ENCODE measurements around the gene DPP10. TPM values are rescaled to one million over a fixed set of nuclear protein-coding genes. Genes with fewer than 3 reads are reported as not detected.

Gene DPP10
- total RNA-seq, 1 experiment from 2014 or later: not detected

GRCh38 chr2:114724454-114724853, 282.0 kb downstream of the DPP10 start:
- Histone ChIP-seq H3K27ac (ENCODE audit: low read length) (no peak overlapping the region), H3K9me3 (ENCODE audit: control insufficient read depth, insufficient read depth, low read depth, low read length) (no peaks in the 10 kb centered on the region), H3K4me1 (ENCODE audit: control insufficient read depth, insufficient read depth, low read length) (no peaks in the 10 kb centered on the region), H3K4me3 (ENCODE audit: low read depth in 2 of 2, low read length in 2 of 2) (no peak overlapping the region), H3K27me3 (ENCODE audit: control insufficient read depth, insufficient read depth, low read length) (no peaks in the 10 kb centered on the region), H3K36me3 (ENCODE audit: control insufficient read depth, insufficient read depth, low read length) (no peaks in the 10 kb centered on the region)
- no TSS peak for BruUV-seq (replicated peaks)
- POLR2A ChIA-PET: interaction anchor here (0.6 kb wide), 1 partner anchor 39 kb away, joined by 4 read pairs; no protein-coding TSS in a partner anchor
- DNase-seq (ENCODE audit: low read depth, low spot score) (no peak), ATAC-seq (no peak)
- intact Hi-C loops (cut with micrococcal nuclease; ENCODE audit: unreplicated experiment): no loop called here
- in situ Hi-C loops (cut with HindIII; ENCODE audit: low pct_unique_long_range_greater_than_20kb, low sequenced_read_pairs): no loop called here
- TF ChIP-seq POLR2AphosphoS5 (IDR thresholded peaks at IDR 0.05; ENCODE audit: low read depth, low read length): no peak
- no peak for TF ChIP-seq SIN3A (IDR thresholded peaks at IDR 0.05; ENCODE audit: borderline replicate concordance, insufficient read depth, low read depth, low read length)
- TF ChIP-seq TCF7L2 (IDR thresholded peaks at IDR 0.05; ENCODE audit: low read depth, low read length): no peak
- TF ChIP-seq, protein P1, sequence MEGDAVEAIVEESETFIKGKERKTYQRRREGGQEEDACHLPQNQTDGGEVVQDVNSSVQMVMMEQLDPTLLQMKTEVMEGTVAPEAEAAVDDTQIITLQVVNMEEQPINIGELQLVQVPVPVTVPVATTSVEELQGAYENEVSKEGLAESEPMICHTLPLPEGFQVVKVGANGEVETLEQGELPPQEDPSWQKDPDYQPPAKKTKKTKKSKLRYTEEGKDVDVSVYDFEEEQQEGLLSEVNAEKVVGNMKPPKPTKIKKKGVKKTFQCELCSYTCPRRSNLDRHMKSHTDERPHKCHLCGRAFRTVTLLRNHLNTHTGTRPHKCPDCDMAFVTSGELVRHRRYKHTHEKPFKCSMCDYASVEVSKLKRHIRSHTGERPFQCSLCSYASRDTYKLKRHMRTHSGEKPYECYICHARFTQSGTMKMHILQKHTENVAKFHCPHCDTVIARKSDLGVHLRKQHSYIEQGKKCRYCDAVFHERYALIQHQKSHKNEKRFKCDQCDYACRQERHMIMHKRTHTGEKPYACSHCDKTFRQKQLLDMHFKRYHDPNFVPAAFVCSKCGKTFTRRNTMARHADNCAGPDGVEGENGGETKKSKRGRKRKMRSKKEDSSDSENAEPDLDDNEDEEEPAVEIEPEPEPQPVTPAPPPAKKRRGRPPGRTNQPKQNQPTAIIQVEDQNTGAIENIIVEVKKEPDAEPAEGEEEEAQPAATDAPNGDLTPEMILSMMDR (IDR thresholded peaks at IDR 0.05): no peak
- TF ChIP-seq REST (IDR thresholded peaks at IDR 0.05; ENCODE audit: insufficient read depth in 1 of 2, low read depth in 2 of 2, low read length in 1 of 2): no peak
- CTCF ChIA-PET: no interaction called here

DNA sequence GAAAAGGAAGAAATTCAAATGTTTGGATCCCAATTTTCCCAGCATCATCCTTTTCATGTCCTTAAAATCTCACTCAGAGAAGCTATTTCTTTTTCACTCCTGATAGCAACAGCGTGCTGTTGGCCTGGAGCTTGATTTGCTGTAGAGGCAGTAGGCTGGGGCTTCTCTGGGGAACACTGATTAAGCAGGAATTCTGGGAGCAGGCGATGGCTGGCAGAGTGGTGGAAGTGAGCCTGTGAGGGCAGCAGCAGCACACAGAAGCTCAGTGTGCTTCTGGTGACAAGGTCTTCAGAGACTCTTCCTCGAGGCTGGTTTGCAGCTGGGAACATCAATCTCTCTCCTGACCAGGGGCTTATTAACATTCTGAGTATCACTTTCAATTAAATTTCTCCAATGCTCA, 284.6 kb downstream of the DPP10 start:
- ChIA-PET POLR2A (no interaction called here), CTCF (no interaction called here)
- H3K9me3 ChIP-seq (ENCODE audit: control insufficient read depth, insufficient read depth, low read depth, low read length): no peaks in the 10 kb centered on the region
- H3K36me3 ChIP-seq (ENCODE audit: control insufficient read depth, insufficient read depth, low read length): no peaks in the 10 kb centered on the region
- no peak for TF ChIP-seq SIN3A (IDR thresholded peaks at IDR 0.05; ENCODE audit: borderline replicate concordance, insufficient read depth, low read depth, low read length)
- no peak for TF ChIP-seq POLR2AphosphoS5 (IDR thresholded peaks at IDR 0.05; ENCODE audit: low read depth, low read length)
- TF ChIP-seq REST (IDR thresholded peaks at IDR 0.05; ENCODE audit: insufficient read depth in 1 of 2, low read depth in 2 of 2, low read length in 1 of 2): no peak
- TF ChIP-seq TCF7L2 (IDR thresholded peaks at IDR 0.05; ENCODE audit: low read depth, low read length): no peak
- TF ChIP-seq, protein P1 (IDR thresholded peaks at IDR 0.05): no peak
- DNase-seq (ENCODE audit: low read depth, low spot score): no peak
- intact Hi-C loops (cut with micrococcal nuclease; ENCODE audit: unreplicated experiment): no loop called here
- H3K4me3 ChIP-seq (ENCODE audit: low read depth in 2 of 2, low read length in 2 of 2): no peak overlapping the region
- no TSS peak for BruUV-seq (replicated peaks)
- no peak overlapping the region for H3K27ac ChIP-seq (ENCODE audit: low read length)
- in situ Hi-C loops (cut with HindIII; ENCODE audit: low pct_unique_long_range_greater_than_20kb, low sequenced_read_pairs): no loop called here
- no peaks in the 10 kb centered on the region for H3K4me1 ChIP-seq (ENCODE audit: control insufficient read depth, insufficient read depth, low read length)
- no peaks in the 10 kb centered on the region for H3K27me3 ChIP-seq (ENCODE audit: control insufficient read depth, insufficient read depth, low read length)
- ATAC-seq: no peak
